HS-27A (cell line): ENCODE measurements around the gene HGFAC.
"Not testable (repeated sequence)": the region's sequence is repeated elsewhere in the genome, so short reads cannot be mapped to it uniquely, and the experiment has no call there.

ENCODE experiments used
- DNase-seq: peaks from one replicate; pipeline ENCODE4 v3.0.0-alpha.2; 2012; ENCODE audit warnings: low read depth, missing footprints

The HGFAC gene

DNA sequence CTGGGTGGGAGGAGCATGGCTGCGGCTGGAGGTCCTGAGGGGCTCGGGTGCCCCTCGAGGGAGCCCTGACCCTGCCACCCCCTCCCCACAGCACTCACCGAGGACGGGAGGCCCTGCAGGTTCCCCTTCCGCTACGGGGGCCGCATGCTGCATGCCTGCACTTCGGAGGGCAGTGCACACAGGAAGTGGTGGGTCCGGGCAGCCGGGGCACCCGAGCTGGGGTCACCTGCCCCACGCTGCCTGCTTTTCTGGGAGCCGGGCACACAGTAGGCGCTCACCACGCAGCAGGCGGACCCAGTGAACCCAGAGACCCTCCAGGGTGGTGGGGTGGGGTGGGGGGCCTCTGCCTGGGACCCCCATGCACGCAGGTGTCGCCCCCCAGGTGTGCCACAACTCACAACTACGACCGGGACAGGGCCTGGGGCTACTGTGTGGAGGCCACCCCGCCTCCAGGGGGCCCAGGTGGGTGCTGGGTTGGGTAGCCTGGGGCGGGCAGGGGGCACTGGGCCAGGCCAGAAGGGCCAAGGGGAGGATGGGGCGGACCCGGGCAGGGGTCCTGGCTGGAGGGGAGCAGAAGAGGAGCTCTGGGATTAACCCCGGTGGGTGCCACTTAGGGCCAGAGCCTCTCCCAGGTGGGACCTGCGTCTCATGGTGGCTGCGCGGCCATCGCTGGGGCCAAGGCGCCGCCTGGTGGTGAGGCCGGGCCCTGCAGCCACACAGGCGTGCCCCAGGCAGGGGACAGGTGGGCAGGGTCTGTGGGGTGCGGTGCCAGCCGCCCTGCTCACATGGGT lies 1.4 kb downstream of the HGFAC start:
- DNase-seq = no peak

DNA sequence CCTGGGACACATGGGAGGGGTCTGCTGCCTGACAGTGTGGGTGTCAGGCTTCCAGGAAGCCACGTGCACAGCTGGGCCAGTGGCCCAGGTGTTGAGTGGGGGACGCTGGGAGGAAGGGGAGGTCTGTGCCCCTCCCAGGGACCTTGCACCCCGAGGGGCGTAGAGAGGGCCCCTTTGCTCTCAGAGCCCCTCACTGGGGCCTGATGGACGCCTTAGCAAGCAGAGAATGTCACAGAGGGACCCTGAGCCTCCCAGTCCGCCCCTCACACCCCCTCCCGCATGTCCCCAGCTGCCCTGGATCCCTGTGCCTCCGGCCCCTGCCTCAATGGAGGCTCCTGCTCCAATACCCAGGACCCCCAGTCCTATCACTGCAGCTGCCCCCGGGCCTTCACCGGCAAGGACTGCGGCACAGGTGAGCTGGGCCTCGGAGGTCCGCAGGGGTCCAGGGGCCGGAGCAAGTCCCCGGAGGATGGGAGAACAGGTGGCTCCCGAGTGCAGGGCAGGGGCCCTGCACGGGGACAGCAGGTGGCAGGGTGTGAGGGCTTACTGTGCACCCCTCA lies 2.1 kb downstream of the HGFAC start:
- no peak for DNase-seq

DNA sequence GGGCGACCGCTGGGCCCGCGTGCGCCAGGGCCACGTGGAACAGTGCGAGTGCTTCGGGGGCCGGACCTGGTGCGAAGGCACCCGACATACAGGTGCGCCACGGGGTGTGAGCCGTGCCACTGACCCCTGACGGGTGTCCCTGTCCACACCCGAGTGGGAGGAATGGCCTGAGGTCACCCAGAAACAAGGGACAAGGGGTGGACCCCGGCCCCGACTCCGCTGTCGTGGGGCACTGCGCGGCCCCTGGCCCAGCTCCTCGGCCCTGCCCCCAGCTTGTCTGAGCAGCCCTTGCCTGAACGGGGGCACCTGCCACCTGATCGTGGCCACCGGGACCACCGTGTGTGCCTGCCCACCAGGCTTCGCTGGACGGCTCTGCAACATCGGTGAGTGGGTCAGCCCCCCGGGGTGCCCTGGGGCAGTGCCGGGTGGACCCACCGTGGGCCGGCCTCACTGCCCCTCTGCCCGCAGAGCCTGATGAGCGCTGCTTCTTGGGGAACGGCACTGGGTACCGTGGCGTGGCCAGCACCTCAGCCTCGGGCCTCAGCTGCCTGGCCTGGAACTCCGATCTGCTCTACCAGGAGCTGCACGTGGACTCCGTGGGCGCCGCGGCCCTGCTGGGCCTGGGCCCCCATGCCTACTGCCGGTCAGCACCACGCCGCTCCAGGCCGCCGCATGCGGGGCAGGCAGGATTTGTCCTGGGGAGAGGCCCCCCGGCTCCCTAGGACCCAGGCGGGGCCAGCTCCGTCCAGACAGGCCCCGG lies 2.8 kb downstream of the HGFAC start:
- DNase-seq = no peak

DNA sequence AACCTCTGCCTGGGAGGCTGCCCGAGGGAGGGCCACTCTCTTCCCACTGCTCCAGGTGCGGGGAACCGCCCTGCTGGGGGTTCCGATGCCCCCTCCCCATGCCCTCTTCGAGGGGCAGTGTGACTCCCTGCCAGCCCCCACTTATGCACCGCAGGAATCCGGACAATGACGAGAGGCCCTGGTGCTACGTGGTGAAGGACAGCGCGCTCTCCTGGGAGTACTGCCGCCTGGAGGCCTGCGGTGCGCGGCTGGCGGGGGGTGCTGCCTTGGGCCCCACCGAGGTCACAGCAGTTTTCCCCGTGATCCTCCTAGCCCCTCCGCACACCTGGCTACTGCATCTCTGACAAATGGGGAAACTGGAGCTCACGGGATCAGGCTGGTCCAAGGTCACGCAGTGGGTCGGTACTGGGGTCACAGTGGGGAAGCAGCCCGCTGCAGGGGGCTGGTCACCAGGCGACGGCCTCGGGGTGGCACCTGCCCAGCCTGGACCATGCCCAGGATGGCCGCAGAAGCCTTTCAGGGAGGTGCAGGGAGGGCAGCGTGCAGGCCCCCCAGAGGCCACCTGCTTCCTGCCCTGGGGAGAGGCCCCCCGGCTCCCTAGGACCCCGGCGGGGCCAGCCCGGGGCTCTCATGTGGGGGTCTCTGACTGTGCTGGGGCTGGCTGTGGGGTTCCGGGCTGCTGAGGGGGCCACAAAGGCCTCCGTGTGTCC lies 3.5 kb downstream of the HGFAC start:
- DNase-seq = no peak

DNA sequence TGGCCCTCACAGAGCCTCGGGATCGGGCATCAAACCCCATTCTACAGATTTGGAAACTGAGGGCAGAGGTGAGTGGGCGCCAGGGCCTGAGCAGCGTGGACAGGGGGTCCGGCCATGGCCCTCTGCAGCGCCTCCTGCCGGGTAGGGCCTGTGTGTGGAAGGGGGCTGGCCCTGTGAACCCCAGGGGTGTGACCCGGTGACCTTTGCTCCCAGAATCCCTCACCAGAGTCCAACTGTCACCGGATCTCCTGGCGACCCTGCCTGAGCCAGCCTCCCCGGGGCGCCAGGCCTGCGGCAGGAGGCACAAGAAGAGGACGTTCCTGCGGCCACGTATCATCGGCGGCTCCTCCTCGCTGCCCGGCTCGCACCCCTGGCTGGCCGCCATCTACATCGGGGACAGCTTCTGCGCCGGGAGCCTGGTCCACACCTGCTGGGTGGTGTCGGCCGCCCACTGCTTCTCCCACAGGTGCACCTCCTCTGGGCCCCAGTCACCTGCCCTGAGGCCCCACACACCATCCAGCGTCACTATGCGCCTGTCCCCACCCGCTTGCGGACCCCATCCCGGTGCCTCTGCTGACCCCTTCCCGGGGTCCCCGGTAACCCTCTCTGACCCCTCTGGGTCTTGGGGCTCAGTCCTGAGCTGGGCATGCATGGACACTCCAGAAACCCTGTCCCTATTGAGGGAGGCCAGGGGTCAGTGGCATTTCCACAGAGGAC lies 4.2 kb downstream of the HGFAC start:
- no peak for DNase-seq

DNA sequence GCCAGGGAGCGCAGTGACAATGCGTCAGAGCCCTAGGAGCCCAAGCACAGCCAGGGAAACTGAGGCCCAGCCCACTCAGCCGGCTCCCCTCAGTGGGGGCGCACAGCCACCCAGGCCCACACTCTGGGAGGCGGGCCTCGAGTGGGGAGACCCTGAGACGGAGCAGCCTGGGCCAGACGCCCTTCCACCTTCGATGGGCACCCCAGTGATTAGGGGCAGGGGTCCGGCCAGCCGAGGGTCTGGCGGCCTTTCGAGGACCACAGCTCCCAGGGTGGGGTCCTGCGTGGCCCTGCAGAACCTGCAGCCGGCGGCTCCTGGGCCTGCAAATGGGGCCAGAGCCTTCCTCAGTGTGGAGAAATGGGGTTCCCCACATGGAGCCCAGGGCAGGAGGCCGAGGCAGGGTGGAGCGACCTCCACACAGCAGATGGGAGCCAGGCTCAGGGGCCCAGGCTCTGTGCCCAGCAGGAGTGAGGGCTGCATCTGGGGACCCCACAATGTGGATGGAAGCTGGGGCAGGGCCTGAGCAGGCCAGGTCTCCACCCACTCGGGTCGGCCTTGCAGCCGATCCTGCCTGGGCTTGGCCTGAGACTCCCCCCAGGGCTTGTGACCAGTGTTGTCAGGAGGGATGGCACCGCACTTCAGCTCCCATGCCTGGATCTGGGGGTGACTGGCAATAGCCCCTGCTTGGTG lies 5.0 kb downstream of the HGFAC start:
- DNase-seq = no peak

DNA sequence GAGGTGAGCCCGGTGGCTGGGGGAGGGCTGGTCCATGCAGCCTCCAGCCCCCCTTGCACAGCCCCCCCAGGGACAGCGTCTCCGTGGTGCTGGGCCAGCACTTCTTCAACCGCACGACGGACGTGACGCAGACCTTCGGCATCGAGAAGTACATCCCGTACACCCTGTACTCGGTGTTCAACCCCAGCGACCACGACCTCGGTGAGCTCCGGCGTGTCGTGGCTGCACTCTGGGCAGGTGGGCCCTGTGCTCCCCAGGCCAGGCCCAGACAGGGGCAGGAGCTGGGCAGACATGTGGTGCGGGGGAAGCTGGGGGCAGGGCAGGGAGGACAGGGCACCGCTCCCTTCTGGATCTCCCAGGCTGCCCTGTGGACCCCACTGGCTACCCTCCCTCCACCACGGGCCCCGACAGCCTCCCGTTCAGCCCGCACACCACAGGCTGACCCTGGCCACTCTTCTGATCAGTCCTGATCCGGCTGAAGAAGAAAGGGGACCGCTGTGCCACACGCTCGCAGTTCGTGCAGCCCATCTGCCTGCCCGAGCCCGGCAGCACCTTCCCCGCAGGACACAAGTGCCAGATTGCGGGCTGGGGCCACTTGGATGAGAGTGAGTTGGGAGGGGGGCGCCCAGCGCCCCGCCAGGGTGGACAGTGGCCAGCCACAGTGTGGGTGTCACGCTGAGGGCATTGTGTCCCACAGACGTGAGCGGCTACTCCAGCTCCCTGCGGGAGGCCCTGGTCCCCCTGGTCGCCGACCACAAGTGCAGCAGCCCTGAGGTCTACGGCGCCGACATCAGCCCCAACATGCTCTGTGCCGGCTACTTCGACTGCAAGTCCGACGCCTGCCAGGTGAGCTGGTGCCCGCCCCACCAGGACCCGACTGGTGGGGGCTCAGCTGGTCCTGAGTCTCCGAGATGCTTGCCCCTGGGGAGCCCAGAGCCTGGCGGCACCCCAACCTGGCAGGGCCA lies 5.9 kb downstream of the HGFAC start:
- DNase-seq = no peak

DNA sequence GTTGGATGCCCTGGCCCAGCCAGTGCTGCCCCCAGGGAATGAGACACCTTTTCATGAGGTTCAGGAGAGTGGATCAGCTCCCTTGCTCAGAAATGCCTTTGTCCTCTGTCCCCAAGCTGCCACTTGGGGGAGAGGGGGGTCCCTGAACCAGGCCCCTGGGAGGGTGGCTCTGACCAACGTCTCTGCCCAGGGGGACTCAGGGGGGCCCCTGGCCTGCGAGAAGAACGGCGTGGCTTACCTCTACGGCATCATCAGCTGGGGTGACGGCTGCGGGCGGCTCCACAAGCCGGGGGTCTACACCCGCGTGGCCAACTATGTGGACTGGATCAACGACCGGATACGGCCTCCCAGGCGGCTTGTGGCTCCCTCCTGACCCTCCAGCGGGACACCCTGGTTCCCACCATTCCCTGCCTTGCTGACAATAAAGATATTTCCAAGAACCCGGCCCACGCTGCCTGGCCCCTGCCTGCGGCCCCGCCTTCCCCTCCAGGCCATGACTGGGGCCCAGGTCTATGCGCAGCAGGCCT lies 7.3 kb downstream of the HGFAC start:
- no peak for DNase-seq

DNA sequence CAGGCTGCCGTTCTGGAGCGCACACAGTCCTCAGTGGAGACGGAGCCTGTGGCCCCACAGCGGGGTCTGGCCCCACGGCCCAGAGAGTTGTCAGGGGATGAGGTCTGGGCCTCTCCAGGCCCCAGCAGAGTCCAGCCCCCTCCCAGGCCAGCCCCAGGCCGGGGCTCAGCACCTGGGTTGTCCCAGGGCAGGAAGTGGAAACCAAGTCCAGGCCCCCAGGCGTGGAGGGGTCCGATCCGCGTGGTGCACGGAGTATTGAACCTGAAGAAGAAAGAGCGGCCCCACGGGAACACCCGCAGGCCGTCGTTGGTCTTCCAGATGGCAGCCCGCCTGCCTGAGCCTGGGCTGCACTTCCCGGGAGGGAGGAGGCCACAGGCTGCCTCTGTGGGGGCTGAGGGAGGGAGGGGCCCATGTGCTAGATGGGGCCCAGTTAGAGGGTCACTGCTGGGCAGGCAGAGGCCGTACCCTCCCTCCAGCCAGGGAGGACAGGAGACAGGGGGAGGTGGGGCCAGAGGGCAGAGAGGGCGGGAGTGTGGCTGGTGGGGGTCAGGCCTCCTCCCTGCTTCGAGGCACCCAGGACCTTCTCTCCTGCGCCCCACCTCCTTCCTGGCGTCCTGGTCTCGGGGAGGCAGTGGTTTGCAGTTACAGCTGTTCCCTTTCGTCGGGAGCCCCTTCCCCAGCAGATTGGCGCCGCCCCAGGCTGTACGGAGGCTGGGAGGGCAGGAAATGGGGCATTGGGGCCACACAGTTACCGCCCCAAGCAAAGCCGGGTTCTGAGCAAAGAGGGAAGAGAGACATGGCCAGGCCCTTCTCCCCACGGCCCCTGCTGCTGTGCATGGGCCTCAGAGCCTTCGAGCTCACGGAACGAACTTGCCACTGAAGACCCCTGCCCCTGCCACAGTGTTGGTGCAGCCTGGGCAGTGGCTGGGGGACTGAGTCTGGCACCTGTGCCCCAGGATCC lies 8.1 kb downstream of the HGFAC start:
- no peak for DNase-seq

DNA sequence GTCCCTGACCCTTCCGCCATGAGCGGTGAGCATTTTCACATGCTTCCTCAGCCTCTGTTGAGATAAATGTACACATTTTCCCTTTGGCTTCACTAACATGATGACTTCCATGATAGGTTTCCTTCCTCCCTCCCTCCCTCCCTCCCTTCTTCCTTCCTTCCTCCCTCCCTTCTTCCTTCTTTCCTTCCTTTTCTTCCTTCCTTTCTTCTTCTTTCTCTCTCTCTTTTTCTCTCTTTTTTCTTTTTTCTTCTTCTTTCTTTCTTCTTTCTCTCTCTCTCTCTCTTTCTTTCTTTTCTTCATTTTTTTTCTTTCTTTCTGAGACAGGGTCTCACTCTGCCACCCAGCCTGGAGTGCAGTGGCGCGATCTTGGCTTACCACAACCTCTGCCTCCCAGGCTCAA lies 8.9 kb downstream of the HGFAC start:
- DNase-seq = no peak

DNA sequence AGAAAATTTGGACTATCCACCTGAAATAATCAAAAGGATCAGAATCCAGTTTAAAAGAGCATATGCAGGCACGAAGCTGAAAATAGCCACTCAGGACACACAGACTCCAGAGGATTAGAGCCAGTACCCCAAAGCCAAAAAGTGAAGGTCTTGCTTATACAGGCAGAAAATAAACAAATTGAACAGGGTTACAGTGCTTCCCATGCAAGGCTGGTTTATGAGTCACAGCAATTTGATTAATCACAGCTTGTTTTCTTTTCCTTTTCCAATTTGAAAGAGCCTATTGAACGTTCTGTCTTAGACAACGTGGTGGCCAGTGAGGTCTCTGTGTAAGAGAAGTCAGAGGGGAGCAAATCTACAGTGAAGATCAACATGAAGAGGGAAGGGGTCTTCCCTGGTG lies 10.2 kb downstream of the HGFAC start:
- DNase-seq = no peak

DNA sequence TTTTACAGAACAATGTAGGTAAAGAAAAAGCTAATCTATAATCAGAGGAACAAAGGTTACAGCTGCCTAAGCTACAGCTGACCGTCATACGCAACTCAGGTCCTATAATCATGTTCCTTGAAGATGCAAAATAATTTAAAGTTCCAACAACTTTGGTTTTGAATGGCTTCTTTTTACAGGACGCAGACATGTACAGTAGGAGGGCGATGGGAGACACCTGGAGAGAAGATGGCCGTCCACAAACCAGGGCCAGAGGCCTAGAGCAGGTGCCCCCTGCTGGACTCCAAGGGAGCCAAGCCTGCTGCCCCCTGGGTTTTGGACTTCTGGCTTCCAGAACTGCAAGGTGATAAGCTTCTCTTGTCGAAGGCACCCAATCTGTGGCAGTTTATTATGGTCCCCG lies 10.6 kb downstream of the HGFAC start:
- DNase-seq = no peak

DNA sequence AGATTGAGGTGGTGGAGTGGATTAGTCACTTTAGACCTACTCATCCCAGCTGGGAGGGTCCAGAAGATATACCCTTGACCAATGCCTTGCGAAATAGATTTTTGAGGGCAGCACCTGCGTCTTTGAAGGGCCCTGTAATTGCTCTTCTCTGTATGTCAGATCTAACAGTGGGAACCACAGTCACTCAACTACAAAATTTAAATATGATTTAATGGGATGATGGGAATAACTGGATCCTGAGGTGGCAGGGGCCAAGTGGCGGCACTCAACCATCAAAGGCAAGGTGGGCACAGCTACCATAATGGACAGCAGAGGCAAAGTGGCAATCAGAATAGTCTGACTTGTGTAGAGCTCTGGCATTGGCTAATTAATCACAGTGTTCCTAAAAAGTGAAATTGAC lies 13.8 kb downstream of the HGFAC start:
- DNase-seq = not testable (repeated sequence)

DNA sequence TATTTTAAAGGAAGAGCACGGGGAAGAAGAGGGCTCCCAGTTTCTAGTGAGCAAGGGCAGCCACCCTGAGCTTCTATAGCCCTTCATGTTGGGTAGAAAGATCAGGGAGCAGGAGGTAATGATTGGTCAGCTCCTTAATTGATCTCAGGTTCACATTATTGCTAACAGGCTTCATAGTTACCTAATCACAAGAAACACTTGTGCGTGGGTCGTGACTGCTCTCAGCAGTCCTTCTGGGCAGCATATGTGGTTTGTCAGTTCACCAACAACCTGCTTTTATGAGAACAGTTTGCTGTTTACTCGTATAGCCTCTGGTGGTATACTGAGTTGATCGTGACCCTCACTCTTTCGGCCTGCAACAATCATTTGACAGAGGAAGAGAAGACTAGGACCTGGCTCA lies 16.6 kb downstream of the HGFAC start:
- no peak for DNase-seq

DNA sequence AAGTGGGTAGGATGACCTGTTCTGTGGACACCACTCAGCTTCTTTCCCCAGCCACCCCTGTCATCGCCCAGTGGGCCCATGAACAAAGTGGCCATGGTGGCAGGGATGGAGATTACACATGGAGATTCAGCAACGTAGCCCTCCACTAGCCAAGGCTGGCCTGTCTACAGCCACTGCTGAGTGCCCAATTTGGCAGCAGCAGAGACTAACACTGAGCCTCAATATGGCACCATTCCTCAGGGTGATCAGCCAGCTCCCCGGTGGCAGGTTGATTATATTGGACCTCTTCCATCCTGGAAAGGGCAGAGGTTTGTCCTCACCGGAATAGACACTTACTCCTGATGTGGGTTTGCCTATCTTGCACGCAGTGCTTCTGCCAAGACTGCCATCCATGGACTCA lies 17.4 kb downstream of the HGFAC start:
- not testable (repeated sequence) for DNase-seq

DNA sequence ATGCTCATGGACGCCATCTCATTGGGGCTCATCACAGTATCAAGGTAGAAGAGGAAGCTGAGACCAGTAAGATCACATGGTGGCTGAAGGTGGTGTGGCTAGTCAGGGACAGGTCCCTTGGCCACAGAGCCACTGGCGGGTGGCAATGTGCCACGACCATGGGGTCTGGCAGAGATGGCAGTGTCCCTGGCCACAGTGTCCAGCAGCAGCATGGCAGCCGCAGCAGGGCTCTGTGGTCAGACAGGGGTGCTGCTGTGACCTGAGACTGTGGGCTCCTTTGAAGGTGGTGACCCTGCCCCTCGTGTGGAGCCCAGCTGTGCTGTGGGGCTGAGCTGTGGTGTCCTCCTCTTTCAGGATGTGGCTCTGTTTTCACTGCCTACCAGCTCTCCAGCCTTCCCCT lies 19.2 kb downstream of the HGFAC start:
- no peak for DNase-seq

DNA sequence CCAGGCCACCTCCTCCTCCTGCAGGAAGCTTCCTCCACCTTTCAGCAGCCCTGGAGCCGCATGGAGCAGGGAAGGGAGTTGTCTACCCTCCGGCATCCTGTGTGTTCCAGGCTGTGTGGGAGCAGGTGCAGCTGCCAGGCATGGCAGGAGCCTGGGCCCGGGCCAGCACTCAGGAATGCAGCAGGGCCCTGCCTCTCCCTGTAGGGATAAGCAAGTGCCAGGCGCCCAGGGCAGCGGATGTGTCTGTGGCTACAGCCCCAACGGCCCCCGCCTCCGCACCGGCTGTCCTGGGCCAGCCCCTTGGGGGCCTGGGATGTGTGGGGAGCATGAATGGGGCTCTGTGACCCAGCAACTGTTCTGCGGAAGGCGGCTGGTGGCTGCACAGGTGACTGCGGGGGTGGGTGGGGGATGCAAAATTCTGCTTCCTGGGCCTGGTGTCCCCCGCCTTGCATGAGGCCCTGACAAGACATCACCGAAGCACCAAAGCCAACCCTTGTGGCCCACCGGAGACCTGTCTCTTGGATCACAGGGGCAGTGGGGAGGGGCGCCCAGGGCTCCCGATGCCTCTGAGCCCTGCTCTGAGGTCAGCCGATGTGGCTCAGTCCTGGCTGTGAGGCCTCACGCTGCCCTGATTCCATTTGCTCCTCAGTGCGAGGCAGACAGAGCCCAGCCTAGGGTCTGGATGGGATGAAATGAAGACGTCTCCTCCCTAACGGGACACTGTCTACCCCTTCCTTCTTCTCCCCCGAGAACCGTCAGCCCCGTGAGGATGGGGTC lies 19.9 kb downstream of the HGFAC start:
- no peak for DNase-seq

DNA sequence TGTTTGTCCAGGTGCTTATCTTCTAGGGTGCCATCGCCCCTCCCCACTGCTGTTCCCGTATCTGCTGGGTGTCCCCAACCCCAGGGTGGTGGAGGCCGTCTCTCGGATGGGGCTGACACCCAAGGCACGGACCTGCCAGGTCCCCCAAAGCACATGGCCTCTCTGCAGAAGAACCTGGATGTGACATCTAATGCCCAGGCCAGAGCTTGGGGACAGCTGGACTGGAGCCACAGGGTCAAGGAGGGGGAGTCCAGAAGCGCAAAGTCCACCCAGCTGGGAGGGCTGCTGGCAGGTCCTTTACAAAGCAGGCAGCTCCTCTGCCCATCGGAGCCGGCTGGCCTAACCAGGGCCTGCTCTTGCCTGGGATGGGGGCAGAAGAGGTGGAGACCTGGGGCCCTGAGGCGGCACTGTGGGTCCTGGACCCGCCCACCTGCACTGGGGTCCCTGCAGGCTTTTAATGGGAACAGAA lies 20.6 kb downstream of the HGFAC start:
- DNase-seq = no peak
